Breast epithelium (tissue), 3 donors: ENCODE measurements around the gene TRIP4.

Experiments
- POLR2A ChIP-seq: fragments of 450-650 bp; IDR thresholded peaks from one replicate; pipeline ENCODE4 v1.6.1; 2016; ENCODE audit warnings: antibody characterized with exemption, mild to moderate bottlenecking, moderate library complexity
- TF ChIP-seq, protein P1 (sequence below), 3 donors: fragments of 450-650 bp; IDR thresholded peaks; one replicate each; pipeline ENCODE4 v1.5.1; 2016 to 2017; ENCODE audit warnings: antibody characterized with exemption in 3 of 3, mild to moderate bottlenecking in 3 of 3, moderate library complexity in 3 of 3

DNA sequence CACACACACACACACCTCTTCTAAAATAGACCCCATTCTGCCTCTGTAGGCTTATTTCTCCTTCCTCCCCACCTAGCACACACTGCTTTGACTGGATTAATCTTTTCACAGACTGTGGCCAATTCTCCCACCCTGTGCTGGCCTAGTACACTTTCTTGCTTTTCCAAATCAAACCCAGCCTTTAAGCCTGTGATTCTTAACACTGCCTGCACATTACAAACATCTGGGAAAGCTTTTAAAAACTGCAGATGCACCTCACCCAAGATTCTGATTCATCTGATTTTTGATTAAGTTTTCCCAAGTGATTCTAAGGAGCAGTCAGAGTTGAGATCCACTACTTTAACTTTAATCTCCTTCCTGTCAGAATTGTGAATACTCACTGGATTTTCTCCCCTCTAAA, 44.4 kb upstream of the TRIP4 start:
- no peak for TF ChIP-seq POLR2A
- TF ChIP-seq, protein P1, sequence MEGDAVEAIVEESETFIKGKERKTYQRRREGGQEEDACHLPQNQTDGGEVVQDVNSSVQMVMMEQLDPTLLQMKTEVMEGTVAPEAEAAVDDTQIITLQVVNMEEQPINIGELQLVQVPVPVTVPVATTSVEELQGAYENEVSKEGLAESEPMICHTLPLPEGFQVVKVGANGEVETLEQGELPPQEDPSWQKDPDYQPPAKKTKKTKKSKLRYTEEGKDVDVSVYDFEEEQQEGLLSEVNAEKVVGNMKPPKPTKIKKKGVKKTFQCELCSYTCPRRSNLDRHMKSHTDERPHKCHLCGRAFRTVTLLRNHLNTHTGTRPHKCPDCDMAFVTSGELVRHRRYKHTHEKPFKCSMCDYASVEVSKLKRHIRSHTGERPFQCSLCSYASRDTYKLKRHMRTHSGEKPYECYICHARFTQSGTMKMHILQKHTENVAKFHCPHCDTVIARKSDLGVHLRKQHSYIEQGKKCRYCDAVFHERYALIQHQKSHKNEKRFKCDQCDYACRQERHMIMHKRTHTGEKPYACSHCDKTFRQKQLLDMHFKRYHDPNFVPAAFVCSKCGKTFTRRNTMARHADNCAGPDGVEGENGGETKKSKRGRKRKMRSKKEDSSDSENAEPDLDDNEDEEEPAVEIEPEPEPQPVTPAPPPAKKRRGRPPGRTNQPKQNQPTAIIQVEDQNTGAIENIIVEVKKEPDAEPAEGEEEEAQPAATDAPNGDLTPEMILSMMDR (IDR thresholded peaks at IDR 0.05): no peak
